Stimulated activated CD8-positive, alpha-beta memory T cell treated with anti-CD3 and anti-CD28 coated beads, Interleukin-15, amount 100 ng/mL, for 24 hours (primary cell): Measurements from ENCODE around the gene RABGAP1L.

ENCODE experiments used
- DNase-seq: peaks from one replicate; pipeline ENCODE4 v3.0.0-alpha.2; 2020; ENCODE audit warnings: low read depth

RABGAP1L gene

DNA sequence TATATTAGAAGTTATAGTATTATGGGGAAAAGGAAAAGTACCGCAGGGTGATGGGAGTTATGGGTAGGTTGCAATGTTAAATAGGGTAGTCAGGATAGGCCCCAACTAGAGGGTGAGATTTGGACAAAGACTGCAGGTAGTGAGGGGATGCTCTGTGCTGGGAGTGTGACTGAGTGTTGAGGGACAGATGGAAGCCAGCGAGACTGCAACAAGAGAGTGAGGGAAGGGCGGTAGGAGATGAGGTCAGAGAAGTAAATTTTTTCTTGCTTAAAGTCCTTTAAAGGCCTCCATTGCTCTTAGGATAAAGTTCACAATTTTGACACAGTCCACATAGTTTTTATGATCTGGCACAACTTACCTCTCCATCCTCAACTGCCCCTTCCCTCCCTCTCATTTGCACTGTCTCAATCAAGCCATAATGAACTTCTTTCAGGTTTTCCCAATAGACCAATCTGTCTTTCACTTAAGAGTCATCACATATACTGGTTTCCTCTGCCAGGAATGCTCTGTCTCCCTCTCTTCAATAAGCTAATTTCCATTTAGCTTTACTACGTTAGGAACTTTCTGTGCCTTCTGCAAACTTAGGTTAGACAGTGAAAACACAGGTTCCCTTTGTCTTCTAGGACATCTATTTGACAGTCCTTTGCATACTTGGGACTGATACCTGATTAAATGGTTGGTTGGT lies 602.7 kb downstream of the RABGAP1L start:
- no peak for DNase-seq

DNA sequence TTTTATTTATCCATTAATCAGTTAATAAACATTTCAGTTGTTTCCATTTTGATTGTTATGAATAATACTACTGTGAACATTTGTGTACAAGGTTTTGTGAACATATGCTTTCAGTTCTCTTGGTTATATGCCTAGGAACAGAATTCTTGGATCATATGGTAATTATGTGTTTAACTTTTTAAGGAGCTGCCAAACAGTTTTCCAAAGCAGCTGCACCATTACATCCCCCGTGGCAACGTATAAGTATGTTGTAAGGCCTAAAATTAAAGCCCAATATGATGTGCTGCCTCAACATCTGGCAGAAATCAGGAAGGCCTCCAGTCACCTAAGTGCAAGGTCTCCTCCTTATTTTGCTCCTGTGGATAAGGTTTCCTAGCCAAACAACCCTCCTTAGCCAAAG lies 604.9 kb downstream of the RABGAP1L start:
- DNase-seq: no peak

DNA sequence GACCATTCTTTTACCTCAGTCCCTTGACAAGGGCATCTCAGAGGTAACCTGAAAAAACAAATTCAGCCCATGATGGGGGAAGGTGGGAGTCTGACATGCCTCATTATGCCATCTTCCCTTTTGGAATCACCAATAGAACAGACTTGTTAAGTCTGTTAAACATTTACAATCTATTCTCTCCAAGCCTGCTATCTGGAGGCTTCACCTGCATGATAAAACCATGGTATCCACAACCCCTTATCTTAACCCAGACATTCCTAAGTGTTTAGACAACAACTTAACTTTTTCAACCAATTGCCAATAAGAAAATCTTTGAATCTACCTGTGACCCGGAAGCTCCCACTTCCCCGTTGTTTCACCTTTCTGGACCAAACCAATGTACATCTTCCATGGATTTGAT lies 607.4 kb downstream of the RABGAP1L start:
- DNase-seq: no peak

DNA sequence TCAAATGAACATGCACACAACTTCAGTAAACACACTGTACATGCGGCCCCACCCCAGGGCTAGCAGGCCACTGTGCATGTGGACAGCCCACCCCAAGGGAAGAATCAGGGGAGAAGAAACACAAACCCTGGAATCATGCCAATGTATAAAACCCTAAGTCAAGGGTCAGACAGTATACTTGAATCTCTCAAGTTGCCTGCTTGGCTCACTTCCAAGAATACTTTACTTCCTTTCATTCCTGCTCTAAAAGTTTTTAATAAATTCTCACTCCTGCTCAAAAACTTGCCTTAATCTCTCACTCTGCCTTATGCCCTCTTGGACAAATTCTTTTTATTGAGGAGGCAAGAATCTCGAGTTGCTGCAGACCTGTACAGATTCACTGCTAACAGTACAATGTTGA lies 609.2 kb downstream of the RABGAP1L start:
- DNase-seq: no peak

DNA sequence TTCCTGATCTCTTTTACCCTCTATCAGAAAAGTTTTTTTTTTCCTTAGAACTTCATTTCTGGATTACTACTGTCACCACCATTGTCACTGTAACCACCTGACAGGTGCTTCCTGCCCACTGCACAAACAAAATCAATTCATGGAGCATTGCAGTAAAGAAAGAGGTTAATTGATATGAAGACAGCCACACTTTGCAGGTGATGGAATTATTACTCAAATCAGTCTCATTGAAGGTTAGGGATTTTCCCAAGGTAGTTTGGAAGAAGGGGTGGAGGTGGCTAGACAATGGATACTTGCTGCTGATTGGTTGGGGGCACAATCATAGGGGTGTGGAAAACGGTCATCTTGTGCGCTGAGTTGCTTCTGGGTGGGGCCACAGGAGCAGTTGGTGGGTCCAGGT lies 609.6 kb downstream of the RABGAP1L start:
- DNase-seq: no peak

DNA sequence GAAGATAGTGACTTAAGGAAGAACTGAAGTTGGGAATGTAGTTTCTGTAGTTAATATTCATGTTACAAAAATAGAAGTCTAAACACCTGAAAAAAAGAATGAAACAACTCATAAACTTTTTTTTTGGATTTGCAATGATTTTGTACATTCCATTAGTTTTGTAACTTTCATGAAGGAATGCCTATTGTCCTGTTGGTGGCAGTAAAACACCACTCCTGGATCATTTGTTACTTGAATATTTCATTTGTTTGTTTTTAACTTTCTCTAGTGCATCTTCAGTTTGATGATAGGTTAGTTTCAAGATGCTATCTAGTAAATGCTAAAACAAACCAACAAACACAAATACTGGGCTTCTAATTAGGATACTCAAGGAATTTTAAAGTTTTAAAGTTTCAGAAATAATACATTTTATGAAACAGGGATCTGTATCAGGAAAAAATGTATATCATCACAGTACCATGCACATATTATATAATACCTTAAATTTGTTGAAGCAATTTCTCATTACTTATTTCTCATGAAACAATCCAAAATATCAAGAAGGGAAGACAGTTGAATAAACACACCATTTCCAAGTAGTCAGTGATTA lies 610.7 kb downstream of the RABGAP1L start:
- DNase-seq: no peak

DNA sequence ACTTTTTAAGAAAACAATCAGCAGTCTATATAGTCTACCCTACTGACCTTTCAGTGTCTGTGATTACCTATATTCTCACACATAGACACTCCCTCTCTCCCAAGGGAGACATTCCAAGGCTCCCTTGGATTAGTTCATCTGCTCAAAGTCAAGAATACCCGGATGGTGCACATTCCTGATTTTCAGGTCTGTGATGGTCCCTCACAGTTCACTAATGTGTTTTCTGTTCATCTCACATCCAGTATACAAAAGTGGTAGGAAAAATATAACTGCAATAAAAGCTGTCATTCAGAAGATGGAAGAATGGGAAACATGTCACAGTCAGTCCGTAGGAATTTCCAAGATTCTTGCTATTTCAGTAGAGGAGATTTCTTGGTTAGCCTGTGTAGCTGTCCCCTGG lies 616.3 kb downstream of the RABGAP1L start:
- no peak for DNase-seq

DNA sequence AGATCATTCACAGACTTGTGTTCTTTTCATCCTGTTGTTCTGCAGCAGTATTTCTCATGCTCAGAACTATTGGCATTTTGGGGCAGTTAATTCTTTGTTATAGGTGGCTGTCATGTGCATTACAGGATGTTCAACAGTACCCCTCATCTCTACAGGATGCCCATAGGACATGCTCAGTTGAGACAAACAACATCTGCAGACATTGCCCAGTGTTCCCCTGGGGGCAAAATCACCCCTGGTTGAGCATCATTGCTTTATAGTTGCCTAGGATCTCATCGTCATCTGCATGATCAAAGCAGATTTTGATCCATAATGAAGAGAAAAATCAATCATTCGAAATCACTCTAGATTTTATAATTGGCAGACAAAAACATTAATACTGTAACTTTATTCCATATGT lies 617.9 kb downstream of the RABGAP1L start:
- no peak for DNase-seq

DNA sequence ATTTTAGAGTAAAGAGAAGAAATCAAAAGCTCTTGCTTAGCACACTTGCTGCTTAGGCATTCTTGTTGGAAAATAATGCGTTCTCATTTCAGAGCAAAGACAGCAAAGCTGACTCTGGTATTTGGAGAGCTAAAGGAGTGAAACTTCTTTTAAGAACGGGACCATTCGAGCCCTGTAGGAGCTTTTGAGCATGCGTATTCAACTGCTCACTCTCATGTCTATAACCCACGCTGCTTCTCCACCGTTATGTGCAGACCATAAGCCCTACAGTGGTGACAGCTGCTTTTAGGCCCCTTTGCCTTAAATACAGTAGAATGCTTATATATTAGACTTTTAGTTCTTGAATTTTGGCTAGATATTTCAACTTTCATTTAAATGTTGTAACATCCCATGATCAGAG lies 626.2 kb downstream of the RABGAP1L start:
- DNase-seq: no peak

DNA sequence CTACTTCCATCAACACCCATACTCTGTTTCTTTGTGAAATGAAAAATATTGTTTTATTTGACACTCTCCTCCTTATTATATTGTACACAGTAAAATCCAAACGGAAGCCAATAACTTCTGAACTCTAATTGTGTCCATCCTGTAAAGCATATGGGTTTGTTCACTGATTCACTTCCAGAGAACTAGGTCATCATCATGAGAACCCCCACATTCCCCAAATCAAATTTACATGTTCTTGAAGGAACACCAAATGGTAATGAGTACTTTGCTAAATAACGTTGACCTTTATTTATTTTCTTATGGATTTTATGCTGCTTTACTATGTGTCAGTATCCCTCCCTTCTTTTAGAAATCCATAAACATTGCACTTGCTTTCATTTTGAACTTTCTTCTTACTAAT lies 627.0 kb downstream of the RABGAP1L start:
- DNase-seq: no peak

DNA sequence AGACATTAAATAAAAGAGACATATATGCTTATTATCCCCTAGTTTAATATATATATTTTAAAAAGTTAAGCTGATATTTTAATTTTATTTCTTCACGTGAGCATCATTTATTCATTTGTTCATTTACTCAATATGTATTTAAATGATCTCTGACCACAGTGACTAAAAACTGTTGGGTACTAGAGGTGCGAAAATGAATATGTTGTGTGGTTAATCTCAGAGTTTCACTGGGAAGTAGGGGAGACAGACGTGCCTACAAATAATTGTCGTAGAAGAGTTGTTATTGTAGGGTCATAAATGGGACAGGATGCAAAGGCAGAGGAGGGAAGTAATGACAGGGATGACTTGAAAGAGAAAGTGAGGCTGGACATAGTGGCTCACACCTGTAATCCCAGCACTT lies 627.4 kb downstream of the RABGAP1L start:
- no peak for DNase-seq

DNA sequence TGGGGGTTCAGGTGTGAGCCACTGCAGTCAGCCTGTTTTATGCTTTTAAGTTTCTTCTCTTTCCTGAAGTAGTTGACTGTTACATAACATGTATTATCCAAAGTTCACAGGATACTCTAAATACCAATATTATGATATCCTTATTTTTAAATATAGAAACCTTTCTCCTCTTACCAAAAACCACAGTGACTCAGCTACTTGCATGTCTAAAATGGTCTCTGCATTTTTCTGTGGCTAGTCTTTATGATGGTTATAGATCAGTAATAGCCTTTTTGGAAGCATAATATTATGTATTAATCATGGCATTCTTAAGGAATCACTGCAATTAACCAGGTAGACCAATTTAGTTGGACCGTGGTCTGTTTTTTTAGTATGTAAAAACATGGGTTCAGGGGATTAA lies 629.7 kb downstream of the RABGAP1L start:
- no peak for DNase-seq

DNA sequence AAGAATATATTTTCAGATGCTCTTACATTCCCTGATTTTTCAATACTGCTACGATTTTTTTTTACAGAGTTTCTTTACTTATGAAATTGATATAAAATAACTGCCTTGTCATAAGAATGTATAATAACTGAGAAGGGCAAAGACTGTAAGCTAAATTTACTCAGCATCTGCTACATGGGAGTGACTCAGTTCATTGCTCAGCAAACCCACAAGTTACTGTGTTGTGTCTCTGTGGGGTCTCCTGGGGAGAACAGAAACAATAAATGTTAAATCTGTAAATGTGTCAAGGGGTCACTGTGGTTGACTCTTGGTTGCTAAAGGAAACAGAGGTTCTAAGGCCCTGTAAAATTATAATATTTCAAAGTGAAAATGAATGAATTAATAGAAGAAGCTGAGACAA lies 630.1 kb downstream of the RABGAP1L start:
- DNase-seq: no peak

DNA sequence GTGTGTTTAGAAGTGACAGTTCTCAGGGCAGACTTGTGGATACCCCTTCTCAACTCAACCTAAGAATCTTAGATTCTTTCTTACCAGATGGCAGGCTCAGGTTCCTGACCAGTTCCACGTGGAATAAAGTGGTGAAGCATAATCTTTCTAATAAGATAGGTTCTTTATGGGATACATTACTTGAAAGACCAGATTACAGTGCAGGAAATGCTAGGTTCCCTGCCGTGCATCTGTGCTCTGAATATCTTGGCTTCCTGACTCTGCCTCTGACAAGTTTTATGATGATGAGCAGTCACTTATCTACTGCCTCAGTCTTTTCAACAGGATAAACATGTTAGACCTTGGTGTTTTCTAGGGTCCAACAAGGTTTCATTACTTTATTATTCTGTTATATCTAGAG lies 632.5 kb downstream of the RABGAP1L start:
- no peak for DNase-seq

DNA sequence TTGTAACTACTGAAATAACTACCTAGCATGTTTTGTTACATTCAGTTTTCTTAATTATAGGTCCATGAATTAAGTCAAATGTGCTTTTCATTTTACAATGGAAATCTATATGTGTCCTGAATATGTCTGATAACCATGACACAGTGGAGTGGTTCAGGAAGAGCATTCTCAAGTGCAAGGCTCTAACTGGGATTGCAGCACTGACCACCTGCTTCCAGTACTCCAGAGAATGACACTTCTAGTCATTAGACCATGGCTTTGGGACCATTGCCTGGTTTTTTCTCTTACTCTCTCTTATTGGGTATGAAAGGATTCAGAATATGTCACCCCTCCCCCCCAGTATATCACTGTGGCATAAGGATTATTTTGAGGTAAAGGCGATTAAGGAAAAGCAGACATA lies 635.5 kb downstream of the RABGAP1L start:
- DNase-seq: no peak

DNA sequence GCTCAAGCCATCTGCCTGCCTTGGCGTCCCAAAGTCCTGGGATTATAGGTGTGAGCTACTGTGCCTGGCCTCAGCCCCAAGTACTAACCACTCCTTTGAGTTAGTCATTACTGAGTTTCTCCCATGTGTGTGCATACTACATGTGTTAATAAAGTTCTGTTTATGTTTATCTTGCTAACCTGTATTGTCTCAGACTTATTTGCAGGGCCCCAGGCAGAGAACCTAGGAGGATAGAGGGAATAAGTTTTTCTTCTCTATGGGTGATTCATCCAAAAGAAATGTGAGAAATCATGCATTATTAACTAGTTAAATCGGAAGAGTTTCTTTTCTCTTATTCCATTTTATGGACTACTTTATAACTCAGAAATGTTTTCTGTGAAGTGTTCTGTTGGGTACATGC lies 636.5 kb downstream of the RABGAP1L start:
- no peak for DNase-seq

DNA sequence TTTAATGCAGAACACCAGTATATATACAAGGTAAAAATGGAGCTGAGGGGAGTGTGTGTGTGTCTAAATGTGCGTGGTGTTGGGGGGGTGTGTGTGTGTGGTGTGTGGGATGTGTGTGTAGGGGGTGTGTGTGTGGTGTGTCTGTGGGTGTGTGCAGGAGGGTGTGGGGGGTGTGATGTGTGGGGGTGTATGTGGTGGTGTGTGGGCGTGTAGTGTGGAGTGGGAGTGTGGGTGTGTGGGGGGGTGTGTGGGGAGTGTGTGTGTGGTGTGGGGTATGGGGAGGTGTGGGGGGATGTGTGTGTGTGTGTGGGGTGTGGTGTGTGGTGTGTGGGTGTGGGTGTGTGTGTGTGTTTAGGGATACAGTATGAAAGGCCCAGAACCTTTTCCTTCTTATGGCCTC lies 638.1 kb downstream of the RABGAP1L start:
- no peak for DNase-seq

DNA sequence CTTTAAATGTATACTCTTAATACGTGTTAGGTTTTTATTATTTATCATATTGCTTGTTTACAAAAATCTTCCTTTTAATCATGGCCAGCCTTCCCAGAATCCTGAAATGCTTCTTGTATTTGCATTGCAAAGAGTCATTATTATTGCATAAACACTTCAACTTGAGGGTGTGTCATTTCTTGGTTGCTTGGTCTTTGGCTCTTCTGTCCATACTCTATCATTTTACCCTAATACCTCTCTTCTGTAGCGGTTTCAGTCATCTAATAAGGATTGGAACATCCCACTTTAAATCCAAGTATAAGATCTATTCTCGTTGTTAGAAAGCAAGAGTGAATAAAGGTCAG lies 639.8 kb downstream of the RABGAP1L start:
- DNase-seq: no peak

DNA sequence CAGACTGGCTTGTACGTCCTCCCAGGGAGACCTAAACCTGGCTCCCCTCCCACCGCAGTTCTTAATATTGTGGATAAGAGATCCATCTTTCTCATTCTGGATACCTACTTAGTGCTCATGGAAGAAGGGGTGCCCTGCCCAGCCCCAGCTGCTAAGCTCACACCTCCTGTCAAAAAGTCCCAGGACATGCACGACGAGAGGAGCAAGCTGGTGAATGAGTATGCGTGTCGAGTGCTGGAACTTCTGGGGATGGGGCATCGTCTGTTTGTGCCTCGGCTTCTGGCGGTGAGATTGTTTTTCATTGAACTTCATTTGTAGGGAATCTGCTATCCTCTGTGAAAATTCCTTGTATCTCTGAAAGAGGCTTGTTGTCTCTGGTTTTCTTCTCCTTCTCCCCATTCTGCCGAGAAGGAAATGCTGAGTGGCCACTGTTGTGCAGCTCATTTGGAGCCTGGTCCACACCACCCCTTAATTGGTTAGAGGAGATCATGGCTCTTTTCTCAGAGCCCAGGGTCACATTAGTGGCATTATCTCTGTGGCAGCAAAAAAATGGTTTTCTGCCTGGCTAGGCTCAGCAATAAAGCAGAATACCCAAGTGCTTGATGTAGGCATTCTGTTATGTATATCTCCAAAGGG lies 641.0 kb downstream of the RABGAP1L start:
- no peak for DNase-seq

DNA sequence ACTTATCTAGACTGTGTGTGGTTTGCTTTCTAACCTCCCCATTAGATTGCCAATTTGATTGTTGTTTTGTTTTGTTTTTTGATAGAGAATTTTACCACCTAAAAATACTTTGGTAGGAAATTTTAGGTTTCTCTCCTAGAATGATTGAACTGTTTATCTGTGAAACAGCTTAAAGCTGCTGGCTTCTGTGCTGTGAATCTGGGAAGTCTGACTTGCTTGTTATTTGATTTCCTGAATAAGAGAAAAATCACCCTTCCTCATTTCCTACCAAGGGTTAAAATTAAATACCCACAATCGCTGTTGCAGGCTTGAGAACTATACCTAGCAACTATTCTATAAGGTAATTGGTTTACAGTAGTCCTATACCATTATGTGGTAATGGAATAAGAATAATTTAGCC lies 641.6 kb downstream of the RABGAP1L start:
- no peak for DNase-seq

DNA sequence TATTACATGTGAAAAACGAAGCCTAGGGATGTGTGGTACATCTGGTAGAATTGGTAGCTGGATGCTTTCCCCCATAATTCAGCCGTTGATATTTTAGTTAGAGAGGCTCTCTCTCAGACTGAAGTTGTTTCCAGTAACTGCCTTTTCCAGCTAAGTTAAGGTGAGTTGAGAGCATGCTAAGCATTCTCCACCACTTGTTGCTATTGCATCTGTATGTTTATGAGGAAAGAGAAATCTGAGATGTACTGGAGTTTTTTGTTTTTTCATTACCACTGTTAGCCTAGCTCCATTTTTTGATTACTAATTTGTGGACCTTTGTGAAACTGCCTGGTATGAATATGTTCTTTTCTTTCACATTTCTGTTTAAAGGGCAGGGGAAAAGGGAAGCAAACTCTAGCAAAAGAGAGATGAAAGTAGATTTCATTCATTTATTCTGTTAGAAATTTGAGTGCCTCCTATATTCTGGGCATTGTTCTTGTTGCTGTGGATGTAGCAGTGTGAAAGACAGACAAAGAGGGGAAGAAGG lies 650.5 kb downstream of the RABGAP1L start:
- DNase-seq: no peak

DNA sequence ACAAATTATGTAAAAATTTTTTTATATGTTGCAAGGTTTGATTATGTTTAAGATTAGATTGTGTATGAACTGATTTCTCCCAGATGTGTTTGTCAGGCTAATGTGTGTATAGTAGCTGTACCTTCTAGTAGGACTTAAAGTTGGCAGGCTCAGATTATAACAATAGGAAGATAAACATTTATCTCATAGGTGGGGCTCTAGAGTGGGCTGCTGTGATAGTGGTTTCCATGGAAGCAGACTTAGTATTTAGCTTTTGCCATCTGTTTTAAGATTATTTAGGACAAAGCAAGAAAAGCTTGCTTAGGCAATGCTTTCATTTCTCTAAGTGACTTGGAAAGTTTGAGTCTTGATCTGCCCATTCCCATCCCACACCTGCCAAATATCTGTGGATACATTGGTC lies 652.7 kb downstream of the RABGAP1L start:
- no peak for DNase-seq

DNA sequence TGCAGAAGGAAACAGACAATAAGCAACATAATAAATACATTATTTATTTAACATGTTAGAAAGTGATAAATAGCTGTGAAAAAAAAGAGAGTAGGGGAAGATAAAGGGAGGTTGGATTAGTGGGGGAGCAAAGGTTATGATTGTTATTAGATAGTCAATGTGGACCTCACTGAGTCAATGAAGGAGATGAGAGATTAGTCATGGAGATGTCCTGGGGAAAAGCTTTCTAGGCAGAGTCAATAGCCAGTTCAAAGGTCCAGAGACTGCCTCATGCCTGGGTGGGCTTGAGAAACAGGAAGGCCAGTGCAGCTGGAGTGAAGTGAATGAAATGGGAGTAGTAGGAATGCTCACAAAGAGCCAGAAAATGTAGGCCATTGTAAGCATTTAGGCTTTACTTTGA lies 653.3 kb downstream of the RABGAP1L start:
- DNase-seq: no peak

DNA sequence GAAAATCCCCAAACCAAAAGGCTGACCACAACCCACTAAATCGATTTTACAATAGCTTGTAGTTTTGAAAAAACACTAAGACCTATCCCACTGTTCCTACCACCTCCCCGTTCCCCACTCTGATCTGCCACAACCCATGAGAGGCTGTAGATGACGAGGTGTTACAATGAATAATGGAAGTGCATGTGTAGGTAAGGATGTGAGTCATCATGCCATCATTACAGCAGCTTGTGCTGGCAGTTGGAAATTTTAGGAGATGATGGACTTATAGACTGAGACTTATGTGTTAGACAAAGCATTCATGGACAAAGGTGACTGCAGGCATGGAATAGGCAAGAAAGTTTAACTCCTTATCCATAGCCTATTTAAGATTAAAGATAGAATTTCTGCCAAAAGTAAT lies 655.7 kb downstream of the RABGAP1L start:
- DNase-seq: no peak
